Neural crest cell (in vitro differentiated cells): ENCODE data around the gene ACSF3. TPM values are rescaled to one million over a fixed set of nuclear protein-coding genes. Genes with fewer than 3 reads are reported as not detected.

ENCODE experiments used
- DNase-seq: peaks from one replicate; pipeline ENCODE4 v3.0.0; 2021; ENCODE audit warnings: low read depth, mixed read lengths, low spot score
- H3K27ac Mint-ChIP-seq: one replicate; pipeline ENCODE4 v1.8.0; 2021; ENCODE audit warnings: mild to moderate bottlenecking, mixed read lengths; ENCODE audit not compliant: unreplicated experiment
- H3K27me3 Mint-ChIP-seq: 2 replicates; pipeline ENCODE4 v1.8.0; 2021; ENCODE audit warnings: low read depth, mild to moderate bottlenecking, mixed read lengths
- H3K36me3 Mint-ChIP-seq: 2 replicates; pipeline ENCODE4 v1.8.0; 2021; ENCODE audit warnings: low read depth, mild to moderate bottlenecking, mixed read lengths
- H3K4me1 Mint-ChIP-seq: 2 replicates; pipeline ENCODE4 v1.8.0; 2021; ENCODE audit warnings: mixed read lengths
- H3K4me3 Mint-ChIP-seq: one replicate; pipeline ENCODE4 v1.8.0; 2021; ENCODE audit warnings: mild to moderate bottlenecking, mixed read lengths
- H3K9me3 Mint-ChIP-seq: 2 replicates; pipeline ENCODE4 v1.8.0; 2021; ENCODE audit warnings: mixed read lengths
- CTCF ChIP-seq: fragments of 200-600 bp; sonication (generic); conservative IDR thresholded peaks from 2 replicates; pipeline ENCODE4 v1.5.0; 2021; ENCODE audit warnings: antibody characterized with exemption, mild to moderate bottlenecking
- total RNA-seq: library from RNA; stranded (reverse); gene quantifications from 2 replicates; pipeline ENCODE4 v1.2.1, GENCODE V29; 2021

ACSF3 gene
- total RNA-seq, 1 donor from 2014 or later = 31.0 TPM

GRCh38 chr16:89121691-89122321 lies 28.2 kb downstream of the ACSF3 start:
- peaks cover 8% of the 10 kb centered on the region for H3K4me1 Mint-ChIP-seq
- TF ChIP-seq CTCF = no peak
- H3K9me3 Mint-ChIP-seq = no peaks in the 10 kb centered on the region
- peaks cover 15% of the 10 kb centered on the region for H3K36me3 Mint-ChIP-seq
- no peak overlapping the region for H3K27ac Mint-ChIP-seq
- no peak for DNase-seq
- H3K4me3 Mint-ChIP-seq = no peak overlapping the region
- H3K27me3 Mint-ChIP-seq = no peaks in the 10 kb centered on the region

GRCh38 chr16:89122322-89122851 lies 28.7 kb downstream of the ACSF3 start:
- H3K4me1 Mint-ChIP-seq = peaks cover 8% of the 10 kb centered on the region
- no peak for DNase-seq
- H3K9me3 Mint-ChIP-seq = no peaks in the 10 kb centered on the region
- H3K27ac Mint-ChIP-seq = no peak overlapping the region
- H3K27me3 Mint-ChIP-seq = no peaks in the 10 kb centered on the region
- no peak overlapping the region for H3K4me3 Mint-ChIP-seq
- TF ChIP-seq CTCF = no peak
- H3K36me3 Mint-ChIP-seq = peaks cover 15% of the 10 kb centered on the region

GRCh38 chr16:89123001-89123830 lies 29.6 kb downstream of the ACSF3 start:
- H3K27me3 Mint-ChIP-seq = no peaks in the 10 kb centered on the region
- no peak for TF ChIP-seq CTCF
- H3K4me3 Mint-ChIP-seq = no peak overlapping the region
- no peaks in the 10 kb centered on the region for H3K9me3 Mint-ChIP-seq
- DNase-seq = no peak
- peaks cover 4% of the 10 kb centered on the region for H3K4me1 Mint-ChIP-seq
- no peak overlapping the region for H3K27ac Mint-ChIP-seq
- peaks cover 15% of the 10 kb centered on the region for H3K36me3 Mint-ChIP-seq

- no peaks in the 10 kb centered on the region for H3K4me1 Mint-ChIP-seq
- H3K4me3 Mint-ChIP-seq = no peak overlapping the region
- peaks cover 18% of the 10 kb centered on the region for H3K36me3 Mint-ChIP-seq
- H3K27me3 Mint-ChIP-seq = no peaks in the 10 kb centered on the region
- no peak for DNase-seq
- no peaks in the 10 kb centered on the region for H3K9me3 Mint-ChIP-seq
- no peak for TF ChIP-seq CTCF
- no peak overlapping the region for H3K27ac Mint-ChIP-seq
These were observed 30.1 kb downstream of the ACSF3 start for GRCh38 chr16:89123831-89124100.

GRCh38 chr16:89129378-89129777 lies 35.7 kb downstream of the ACSF3 start:
- Mint-ChIP-seq H3K4me1 (no peaks in the 10 kb centered on the region), H3K27ac (no peak overlapping the region), H3K27me3 (no peaks in the 10 kb centered on the region), H3K9me3 (peaks cover 12% of the 10 kb centered on the region), H3K4me3 (no peak overlapping the region), H3K36me3 (peaks cover 36% of the 10 kb centered on the region)
- no peak for TF ChIP-seq CTCF
- no peak for DNase-seq
